Measurements from ENCODE around the gene EEF1A2.
A peak's percentile ranks its signal among the peaks of the same experiment; 100 is the strongest.

The EEF1A2 gene

GRCh38 chr20:63536997-63537524, 38.2 kb upstream of the EEF1A2 start, which contains the start of gene PTK6:
Gene PTK6 (minus strand): TSS chr20:63537376. CDS start chr20:63537314, 62 bp downstream.
- DNase-seq, result peak; percentile 13

DNA sequence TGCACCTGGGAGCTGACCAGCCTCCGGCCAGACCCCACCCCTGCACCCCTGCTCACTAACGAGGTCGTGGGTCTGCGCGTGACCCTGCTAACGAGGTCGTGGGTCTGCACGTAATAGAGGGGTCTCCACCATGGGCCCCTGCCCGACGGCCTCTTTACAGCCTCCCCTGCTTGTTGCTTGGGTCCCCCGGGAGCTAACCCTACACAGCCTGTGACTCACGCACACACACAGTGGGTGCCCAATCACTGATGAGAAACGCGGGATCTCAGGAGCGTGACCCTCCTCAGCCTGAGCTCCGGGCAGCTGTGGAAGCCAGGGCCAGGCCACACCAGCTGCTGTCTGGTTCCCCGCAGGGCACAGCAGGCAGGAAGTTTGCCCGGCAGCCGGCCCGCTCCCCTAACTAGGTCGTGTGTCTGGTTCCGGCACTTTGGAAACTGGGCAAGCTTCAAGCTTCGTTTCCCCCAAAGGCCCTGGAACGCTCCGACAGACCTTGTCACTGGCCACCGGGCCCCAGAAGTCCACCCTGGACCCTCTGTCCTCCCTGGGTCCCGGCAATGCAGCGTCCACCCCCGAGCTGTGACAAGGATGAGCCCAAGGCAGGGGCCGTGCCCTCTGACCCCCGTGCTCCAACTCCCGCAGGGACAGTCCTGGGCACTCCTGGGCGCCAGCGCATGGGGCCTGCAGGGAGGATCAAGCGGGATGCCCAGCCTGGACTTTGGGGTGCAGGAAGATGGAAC, 37.5 kb upstream of the EEF1A2 start:
- DNase-seq, result no peak

GRCh38 chr20:63534831-63535651, 36.2 kb upstream of the EEF1A2 start:
- no peak for DNase-seq

DNA sequence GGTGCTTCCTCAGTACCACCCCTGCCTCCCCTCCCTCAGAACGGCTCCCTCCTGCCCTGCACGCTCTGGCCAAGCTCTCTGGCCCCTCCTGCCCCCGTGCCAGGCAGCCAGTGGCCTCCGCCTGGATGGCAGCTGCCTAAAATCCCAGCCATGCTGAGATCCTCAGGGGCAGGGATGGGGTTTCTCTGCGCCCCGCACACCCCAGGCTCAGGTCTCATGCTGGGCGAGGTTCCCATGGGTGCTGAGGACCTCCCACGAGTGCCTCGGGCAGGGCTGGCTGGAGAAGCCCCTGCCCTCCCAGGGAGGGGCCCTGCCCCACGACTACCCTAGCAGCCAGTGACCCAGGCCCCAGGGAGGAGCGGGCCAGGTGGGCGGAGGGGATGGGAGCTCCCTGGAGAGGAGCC, 35.5 kb upstream of the EEF1A2 start:
- DNase-seq, result no peak

DNA sequence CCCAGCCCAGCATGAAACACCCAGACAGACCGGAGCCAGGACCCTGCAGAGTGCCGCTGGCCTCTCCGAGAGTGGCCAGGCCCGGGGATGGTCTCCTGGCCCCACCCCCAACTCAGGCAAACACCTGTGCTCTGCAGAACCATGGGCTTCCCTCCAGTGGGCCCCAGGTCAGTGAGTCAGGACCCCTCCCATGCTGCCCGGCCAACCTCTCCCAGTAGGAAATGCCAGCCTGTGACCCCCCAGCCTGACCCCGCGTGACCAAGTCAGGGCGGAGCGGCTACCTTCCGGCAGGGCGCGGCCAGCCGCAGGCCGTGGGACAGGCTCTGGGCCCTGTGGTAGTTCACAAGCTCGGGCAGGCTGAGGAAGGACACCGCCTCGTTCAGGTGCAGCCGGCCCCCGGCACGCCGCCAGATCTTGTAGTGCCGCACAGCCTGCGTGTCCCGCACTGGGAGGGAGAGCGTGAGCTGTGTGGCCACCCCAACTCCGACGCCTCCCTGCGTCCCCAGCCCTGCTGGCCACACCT, 35.0 kb upstream of the EEF1A2 start:
- no peak for DNase-seq

DNA sequence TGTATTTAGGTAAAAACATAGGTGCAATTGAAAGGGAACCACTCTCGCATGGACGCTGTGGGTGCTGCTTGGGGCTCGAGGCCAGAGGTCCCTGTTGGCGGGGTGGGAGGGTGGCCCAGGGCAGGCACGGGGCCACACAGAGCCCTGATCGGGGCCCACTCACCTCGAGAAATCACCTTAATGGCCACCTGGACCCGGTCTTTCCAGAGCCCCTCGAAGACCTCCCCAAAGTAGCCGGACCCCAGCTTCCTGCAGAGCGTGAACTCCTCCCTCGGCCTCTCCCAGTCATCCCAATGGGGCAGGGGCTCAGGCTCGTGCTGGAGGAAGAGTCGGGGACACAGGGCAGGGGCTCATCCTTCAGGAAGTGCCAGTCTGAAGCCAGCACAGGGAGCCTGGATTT, 34.5 kb upstream of the EEF1A2 start:
- DNase-seq, result no peak

GRCh38 chr20:63532449-63532971, 33.6 kb upstream of the EEF1A2 start:
- DNase-seq, result no peak

- DNase-seq, result no peak
Measured at GRCh38 chr20:63531686-63532448, 33.0 kb upstream of the EEF1A2 start.

- DNase-seq, result no peak
Measured at GRCh38 chr20:63530788-63531160, 31.9 kb upstream of the EEF1A2 start.

- DNase-seq, result no peak
Measured at GRCh38 chr20:63529861-63530787, 31.2 kb upstream of the EEF1A2 start.

- no peak for DNase-seq
Measured at GRCh38 chr20:63529180-63529860, 30.4 kb upstream of the EEF1A2 start.

GRCh38 chr20:63527184-63527583, 28.3 kb upstream of the EEF1A2 start:
- no peak for DNase-seq

- no peak for DNase-seq
Measured at GRCh38 chr20:63525971-63526370, 27.1 kb upstream of the EEF1A2 start.

- no peak for DNase-seq
Measured at GRCh38 chr20:63525185-63525584, 26.3 kb upstream of the EEF1A2 start.

DNA sequence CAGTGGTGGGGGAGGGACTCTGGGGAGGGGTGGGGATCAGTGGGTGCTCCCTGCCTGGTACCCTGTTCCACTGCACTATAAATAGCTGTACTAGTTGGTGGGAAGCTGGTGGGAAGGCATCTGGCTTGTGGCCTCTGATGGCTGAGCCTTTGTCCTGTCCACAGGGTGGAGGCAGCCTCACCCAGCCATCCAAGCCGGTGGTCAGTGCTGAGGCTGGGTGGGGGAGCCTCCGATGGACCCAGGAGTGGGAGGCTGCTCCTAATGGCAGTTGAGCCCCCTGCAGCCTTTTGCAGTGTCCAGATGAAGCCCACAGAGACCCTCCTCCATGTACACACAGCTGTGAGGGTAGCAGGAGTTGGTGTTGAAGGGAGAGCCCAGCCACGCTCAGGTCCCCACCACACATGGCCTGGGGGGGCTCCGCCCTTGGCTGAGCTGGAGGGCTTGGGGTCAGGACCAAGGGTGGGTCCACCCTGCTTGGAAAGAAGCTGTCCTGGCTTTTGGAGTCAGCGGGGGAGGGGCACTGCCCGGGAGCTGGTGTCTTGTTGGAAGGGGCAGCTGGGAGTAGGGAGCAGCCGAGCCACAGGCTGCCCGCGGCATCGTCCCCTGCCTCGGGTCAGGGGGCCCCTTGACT, 24.2 kb upstream of the EEF1A2 start:
- DNase-seq, result no peak

DNA sequence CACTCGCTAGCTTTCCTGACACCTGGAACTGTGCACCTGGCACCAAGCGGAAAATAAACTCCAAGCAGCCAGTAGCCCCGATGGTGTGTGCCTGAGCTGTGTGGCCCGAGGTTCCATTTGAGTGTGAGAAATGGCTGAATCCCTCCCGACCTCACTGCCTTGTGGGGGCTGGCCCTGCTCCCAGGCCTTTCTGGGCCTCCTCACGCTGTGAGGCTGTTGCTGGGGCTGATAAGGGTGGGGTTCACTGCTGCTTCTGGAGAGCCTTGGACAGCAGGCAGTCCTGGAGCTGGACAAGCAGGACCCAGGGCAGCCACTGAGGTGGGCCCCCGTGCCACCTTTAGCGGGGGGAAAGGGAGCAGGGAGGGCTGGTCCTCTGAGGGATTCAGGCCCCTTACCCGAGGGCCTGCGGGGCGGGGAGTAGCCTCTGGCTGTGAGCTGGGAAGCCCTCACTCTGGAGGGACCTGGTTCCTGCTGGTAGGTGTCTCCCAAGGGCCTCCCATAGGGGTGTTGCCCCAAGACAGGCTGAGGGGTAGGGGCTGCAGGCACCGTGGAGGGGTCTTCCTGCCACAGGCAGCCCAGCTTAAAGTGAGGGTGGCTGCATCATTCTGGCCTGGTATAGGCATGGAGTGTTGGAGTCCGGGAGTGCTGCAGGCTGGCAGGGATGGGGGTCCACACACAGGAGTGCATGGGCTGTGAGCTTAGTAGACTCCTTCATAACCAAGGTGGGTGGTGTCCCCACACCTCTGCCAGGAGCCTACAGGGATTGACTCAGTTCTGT, 23.4 kb upstream of the EEF1A2 start:
- no peak for DNase-seq

- DNase-seq, result no peak
Measured at GRCh38 chr20:63521602-63522001, 22.7 kb upstream of the EEF1A2 start.

GRCh38 chr20:63520934-63521601, 22.2 kb upstream of the EEF1A2 start:
- peak; percentile 60 for DNase-seq

DNA sequence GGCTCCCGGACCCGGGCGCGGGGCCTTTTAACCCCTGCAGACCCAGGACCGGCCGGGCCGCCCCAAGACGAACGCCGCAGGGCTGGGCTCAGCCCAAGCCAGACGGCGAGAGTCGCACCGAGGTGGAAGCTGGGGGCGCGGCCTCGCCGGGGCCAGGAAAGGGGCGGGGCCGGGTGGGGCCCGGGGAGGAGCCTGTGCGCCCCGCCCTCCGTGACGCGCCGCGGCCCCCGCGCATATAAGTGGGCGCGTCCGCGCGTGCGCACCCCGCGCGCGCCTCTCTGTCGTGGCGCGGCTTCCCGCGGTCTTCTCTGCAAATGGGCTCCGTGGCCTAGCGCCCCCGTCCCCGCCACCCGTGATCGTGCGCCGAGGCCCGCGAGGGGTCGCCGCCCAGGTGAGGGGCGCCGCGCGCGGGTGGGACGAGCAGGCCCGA, 21.6 kb upstream of the EEF1A2 start, which contains the start of gene PPDPF:
Gene PPDPF (plus strand): TSS at position 262 of the 430 bp plus-strand sequence. CDS start 544 bp downstream, outside the sequence.
- peak; percentile 80 for DNase-seq
